A549 treated with Hydrocortisone at 1 μM for 4 hours (cell line): ENCODE measurements around the gene TM7SF2. TPM values are rescaled to one million over a fixed set of nuclear protein-coding genes. Genes with fewer than 3 reads are reported as not detected.

Experiments used
- total RNA-seq: library from RNA; stranded (reverse); fragments of 200-300 nt; extraction: Qiagen RNA extraction; gene quantifications from 5 replicates; pipeline ENCODE4 v1.2.3, GENCODE V29; 2022

TM7SF2 gene
- 4.6 to 7.5 TPM (median 5.6 TPM) in 5 replicates for total RNA-seq

GRCh38 chr11:65111744-65112545 is at the start of gene TM7SF2:
TM7SF2 (plus strand) TSS chr11:65111872; CDS start chr11:65112016, 144 bp downstream.

GRCh38 chr11:65083834-65084597 is 27.7 kb upstream of the TM7SF2 start, which contains the start of the genes CDCA5 and ZFPL1:
CDCA5 (minus strand) TSS chr11:65084040; CDS start chr11:65083978, 62 bp downstream.
ZFPL1 (plus strand) TSS chr11:65084222; CDS start chr11:65084699, 477 bp downstream.

GRCh38 chr11:65095974-65096806 is 15.5 kb upstream of the TM7SF2 start, which contains the start of gene VPS51:
VPS51 (plus strand) TSS chr11:65096214; CDS start chr11:65096251, 37 bp downstream.

GRCh38 chr11:65117206-65118096 is 5.8 kb downstream of the TM7SF2 start, which contains the start of gene ZNHIT2:
ZNHIT2 (minus strand) TSS chr11:65117701; CDS start chr11:65117653, 48 bp downstream.

GRCh38 chr11:65121865-65122696 is 10.4 kb downstream of the TM7SF2 start, which contains the start of the genes FAU and MRPL49:
FAU (minus strand) TSS chr11:65122134; CDS start chr11:65121813, 321 bp downstream.
MRPL49 (plus strand) TSS chr11:65122321; CDS start chr11:65122347, 26 bp downstream.

GRCh38 chr11:65134240-65134951 is 22.7 kb downstream of the TM7SF2 start, which contains the start of gene SYVN1:
SYVN1 (minus strand) TSS chr11:65134519; CDS start chr11:65133601, 918 bp downstream.

Other genes starting within 250 kb of the TM7SF2 start
- 104 to 116 TPM (median 113 TPM) in 5 replicates for gene EHD1, start 233.3 kb upstream of the TM7SF2 start, total RNA-seq
- 13.9 to 20.4 TPM (median 19.8 TPM) in 5 replicates for gene ATG2A, start 194.7 kb upstream of the TM7SF2 start, total RNA-seq
- gene PPP2R5B, start 187.2 kb upstream of the TM7SF2 start, total RNA-seq = 4.0 to 5.5 TPM (median 4.9 TPM) in 5 replicates
- gene GPHA2, start 176.0 kb upstream of the TM7SF2 start, total RNA-seq = not detected in 5 replicates
- not detected in 5 replicates for gene MAJIN, start 139.8 kb upstream of the TM7SF2 start, total RNA-seq
- gene BATF2, start 114.9 kb upstream of the TM7SF2 start, total RNA-seq = 0.54 to 0.70 TPM (median 0.61 TPM) in 5 replicates
- 142 to 189 TPM (median 180 TPM) in 5 replicates for gene ARL2, start 97.7 kb upstream of the TM7SF2 start, total RNA-seq
- 22.6 to 24.7 TPM (median 23.2 TPM) in 5 replicates for gene SNX15, start 84.4 kb upstream of the TM7SF2 start, total RNA-seq
- 37.2 to 55.5 TPM (median 51.1 TPM) in 5 replicates for gene SAC3D1, start 70.7 kb upstream of the TM7SF2 start, total RNA-seq
- not detected in 5 replicates for gene NAALADL1, start 53.3 kb upstream of the TM7SF2 start, total RNA-seq
- 68.3 to 74.3 TPM (median 72.1 TPM) in 5 replicates for gene CDCA5, start 27.8 kb upstream of the TM7SF2 start, total RNA-seq
- gene ZFPL1, start 27.6 kb upstream of the TM7SF2 start, total RNA-seq = 31.9 to 34.7 TPM (median 34.4 TPM) in 5 replicates
- gene VPS51, start 15.7 kb upstream of the TM7SF2 start, total RNA-seq = 47.3 to 73.3 TPM (median 54.8 TPM) in 5 replicates
- 13.2 to 22.8 TPM (median 20.4 TPM) in 5 replicates for gene ZNHIT2, start 5.8 kb downstream of the TM7SF2 start, total RNA-seq
- gene FAU, start 10.3 kb downstream of the TM7SF2 start, total RNA-seq = 745 to 1,060 TPM (median 973 TPM) in 5 replicates
- gene MRPL49, start 10.4 kb downstream of the TM7SF2 start, total RNA-seq = 69.7 to 79.5 TPM (median 73.4 TPM) in 5 replicates
- 32.6 to 42.1 TPM (median 39.6 TPM) in 5 replicates for gene SYVN1, start 22.6 kb downstream of the TM7SF2 start, total RNA-seq
- gene SPDYC, start 58.4 kb downstream of the TM7SF2 start, total RNA-seq = not detected in 5 replicates
- gene CAPN1, start 70.1 kb downstream of the TM7SF2 start, total RNA-seq = 104 to 118 TPM (median 113 TPM) in 5 replicates
- 12.1 to 15.0 TPM (median 13.8 TPM) in 5 replicates for gene POLA2, start 150.1 kb downstream of the TM7SF2 start, total RNA-seq
- 13.2 to 20.7 TPM (median 16.6 TPM) in 5 replicates for gene CDC42EP2, start 203.0 kb downstream of the TM7SF2 start, total RNA-seq
- 39.6 to 48.3 TPM (median 41.6 TPM) in 5 replicates for gene DPF2, start 222.0 kb downstream of the TM7SF2 start, total RNA-seq
- 0.76 to 1.4 TPM (median 0.90 TPM) in 5 replicates for gene TIGD3, start 242.9 kb downstream of the TM7SF2 start, total RNA-seq